ENCODE data around the gene CSF1.
"Not testable (repeated sequence)": the region's sequence is repeated elsewhere in the genome, so short reads cannot be mapped to it uniquely, and the experiment has no call there.

CSF1 gene

GRCh38 chr1:109910123-109910962 lies at the start of gene CSF1:
Gene CSF1, plus strand, starts transcription at chr1:109910849. Its CDS starts 175 bp downstream, at chr1:109911024.
- peak; percentile 52 for DNase-seq
- Histone ChIP-seq H3K36me3 (no peaks in the 10 kb centered on the region), H3K9me3 (ENCODE audit: severe bottlenecking) (no peaks in the 10 kb centered on the region), H3K27ac (no peak within 1 kb of the TSS; the same call in 1 of the 2 replicates), H3K27me3 (ENCODE audit: insufficient read depth, low read depth, severe bottlenecking) (peaks cover 9% of the 10 kb centered on the region), H3K4me3 (ENCODE audit: low read depth, low read length) (peak within 1 kb of the TSS; percentile 63)
- no peak for TF ChIP-seq CTCF (IDR thresholded peaks at IDR 0.05; ENCODE audit: low read depth, low read length)

DNA sequence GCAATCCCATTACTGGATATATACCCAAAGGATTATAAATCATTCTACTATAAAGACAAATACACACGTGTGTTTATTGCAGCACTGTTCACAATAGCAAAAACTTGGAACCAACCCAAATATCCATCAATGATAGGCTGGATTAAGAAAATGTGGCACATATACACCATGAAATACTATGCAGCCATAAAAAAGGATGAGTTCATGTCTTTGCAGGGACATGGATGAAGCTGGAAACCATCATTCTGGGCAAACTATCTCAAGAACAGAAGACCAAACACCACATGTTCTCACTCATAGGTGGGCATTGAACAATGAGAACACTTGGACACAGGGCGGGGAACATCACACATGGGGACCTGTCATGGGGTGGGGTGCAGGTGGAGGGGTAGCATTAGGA lies 49.0 kb upstream of the CSF1 start:
- not testable (repeated sequence) for H3K4me3 ChIP-seq (ENCODE audit: low read depth, low read length); H3K9me3 ChIP-seq (ENCODE audit: severe bottlenecking); DNase-seq; H3K27ac ChIP-seq; H3K36me3 ChIP-seq; H3K27me3 ChIP-seq (ENCODE audit: insufficient read depth, low read depth, severe bottlenecking)

- TF ChIP-seq CTCF (IDR thresholded peaks at IDR 0.05; ENCODE audit: low read depth, low read length), result no peak
- DNase-seq, result no peak
- Histone ChIP-seq H3K27me3 (ENCODE audit: insufficient read depth, low read depth, severe bottlenecking) (no peaks in the 10 kb centered on the region), H3K36me3 (no peaks in the 10 kb centered on the region), H3K27ac (no peak overlapping the region), H3K9me3 (ENCODE audit: severe bottlenecking) (no peaks in the 10 kb centered on the region), H3K4me3 (ENCODE audit: low read depth, low read length) (no peak overlapping the region)
Measured at GRCh38 chr1:109863667-109864046, 47.0 kb upstream of the CSF1 start.

DNA sequence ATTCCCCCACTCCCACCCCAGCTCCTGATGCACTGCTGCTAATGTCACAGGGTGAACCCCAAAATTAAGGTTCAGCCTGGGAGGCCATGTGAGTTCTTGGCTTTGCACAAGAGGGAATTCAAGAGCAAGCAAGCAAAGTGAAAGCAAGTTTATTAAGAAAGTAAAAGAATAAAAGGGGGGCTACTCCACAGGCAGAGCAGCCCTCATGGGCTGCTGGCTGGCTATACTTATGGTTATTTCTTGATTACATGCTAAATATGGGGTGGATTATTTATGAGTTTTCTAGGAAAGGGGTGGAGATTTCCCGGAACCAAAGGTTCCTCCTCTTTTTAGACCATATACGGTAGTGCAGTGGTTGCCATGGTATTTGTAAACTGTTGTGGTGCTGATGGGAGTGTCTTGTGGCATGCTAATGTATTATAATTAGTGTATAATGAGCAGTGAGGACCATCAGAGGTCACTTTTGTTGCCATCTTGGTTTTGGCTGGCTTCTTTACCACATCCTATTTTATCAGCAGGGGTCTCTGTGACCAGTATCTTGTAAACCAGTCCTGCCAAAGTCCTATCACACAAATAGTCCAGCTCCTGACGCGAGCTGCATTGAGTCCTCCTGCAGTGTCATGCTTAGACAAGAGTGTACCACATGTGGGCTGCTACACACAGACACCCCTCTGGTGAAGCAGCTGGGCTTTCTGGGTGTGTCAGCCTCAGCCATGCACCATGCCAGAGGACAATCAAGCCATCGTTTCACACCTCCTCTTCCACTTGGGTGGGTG lies 46.4 kb upstream of the CSF1 start:
- no peaks in the 10 kb centered on the region for H3K36me3 ChIP-seq
- no peak overlapping the region for H3K4me3 ChIP-seq (ENCODE audit: low read depth, low read length)

GRCh38 chr1:109864930-109865612 lies 45.6 kb upstream of the CSF1 start:
- DNase-seq, result no peak
- no peak overlapping the region for H3K27ac ChIP-seq
- H3K9me3 ChIP-seq (ENCODE audit: severe bottlenecking), result no peaks in the 10 kb centered on the region
- no peaks in the 10 kb centered on the region for H3K27me3 ChIP-seq (ENCODE audit: insufficient read depth, low read depth, severe bottlenecking)
- H3K36me3 ChIP-seq, result no peaks in the 10 kb centered on the region
- no peak for TF ChIP-seq CTCF (IDR thresholded peaks at IDR 0.05; ENCODE audit: low read depth, low read length)
- H3K4me3 ChIP-seq (ENCODE audit: low read depth, low read length), result no peak overlapping the region

More for the DNA sequence above, 46.4 kb upstream of the CSF1 start:
- Histone ChIP-seq H3K9me3 (ENCODE audit: severe bottlenecking) (no peaks in the 10 kb centered on the region), H3K27me3 (ENCODE audit: insufficient read depth, low read depth, severe bottlenecking) (no peaks in the 10 kb centered on the region), H3K27ac (no peak overlapping the region)
- DNase-seq, result no peak
- TF ChIP-seq CTCF (IDR thresholded peaks at IDR 0.05; ENCODE audit: low read depth, low read length), result no peak

DNA sequence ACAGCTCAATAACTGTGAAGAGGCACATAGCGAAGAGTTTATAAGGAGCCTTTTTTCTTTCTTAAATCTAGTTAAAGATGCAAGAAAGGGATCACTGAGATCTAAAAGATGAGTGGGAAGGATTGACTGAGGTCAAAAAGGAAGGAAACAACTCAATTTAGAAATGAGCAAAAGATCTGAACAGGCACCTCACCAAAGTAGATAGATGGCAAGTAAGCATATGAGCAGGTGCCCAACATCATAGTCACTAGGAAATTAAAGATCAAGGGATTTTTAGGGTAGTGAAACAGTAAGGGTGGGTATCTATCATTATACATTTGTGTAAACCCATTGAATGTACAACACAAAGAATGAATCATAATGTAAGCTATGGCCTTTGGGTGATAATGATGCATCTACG lies 44.6 kb upstream of the CSF1 start:
- H3K27ac ChIP-seq, result no peak overlapping the region
- H3K36me3 ChIP-seq, result no peaks in the 10 kb centered on the region
- H3K27me3 ChIP-seq (ENCODE audit: insufficient read depth, low read depth, severe bottlenecking), result no peaks in the 10 kb centered on the region
- TF ChIP-seq CTCF (IDR thresholded peaks at IDR 0.05; ENCODE audit: low read depth, low read length), result no peak
- DNase-seq, result no peak
- H3K4me3 ChIP-seq (ENCODE audit: low read depth, low read length), result no peak overlapping the region
- H3K9me3 ChIP-seq (ENCODE audit: severe bottlenecking), result no peaks in the 10 kb centered on the region
